HEK293T (cell line): ENCODE measurements around the gene TPRKB.
A peak's percentile ranks its signal among the peaks of the same experiment; 100 is the strongest.
"Not testable (repeated sequence)": the region's sequence is repeated elsewhere in the genome, so short reads cannot be mapped to it uniquely, and the experiment has no call there.

ENCODE experiments used
- CTCF ChIA-PET: fragments of 350-600 bp; formaldehyde crosslinking; extraction: SDS; loops from one replicate; lab custom pipeline; 2021; ENCODE audit warnings: antibody characterized with exemption, inconsistent platforms; lab: Yijun Ruan, JAX
- POLR2A ChIA-PET: fragments of 350-600 bp; formaldehyde crosslinking; extraction: SDS; loops from one replicate; lab custom pipeline; 2020; ENCODE audit warnings: antibody characterized with exemption, inconsistent platforms; lab: Yijun Ruan, JAX
- DNase-seq: peaks from one replicate; pipeline ENCODE4 v3.0.0; 2012; ENCODE audit warnings: mixed read lengths; ENCODE audit errors: extremely low spot score
- ARNT ChIP-seq: fragments of 450-650 bp; IDR thresholded peaks from 2 replicates; pipeline ENCODE4 v1.6.1; 2017; ENCODE audit warnings: mild to moderate bottlenecking
- BHLHE40 ChIP-seq: fragments of 450-650 bp; IDR thresholded peaks from 2 replicates; pipeline ENCODE4 v1.6.1; 2016; ENCODE audit warnings: mild to moderate bottlenecking, moderate library complexity, borderline replicate concordance
- CTBP1 ChIP-seq: fragments of 450-650 bp; IDR thresholded peaks from 2 replicates; pipeline ENCODE4 v1.6.1; 2016; ENCODE audit warnings: borderline replicate concordance
- ELF4 ChIP-seq: fragments of 450-650 bp; IDR thresholded peaks from 2 replicates; pipeline ENCODE4 v1.6.1; 2017; ENCODE audit warnings: antibody characterized with exemption
- FOXA1 ChIP-seq: fragments of 450-650 bp; IDR thresholded peaks from 2 replicates; pipeline ENCODE4 v1.6.1; 2016; ENCODE audit warnings: mild to moderate bottlenecking
- FOXK2 ChIP-seq: fragments of 450-650 bp; IDR thresholded peaks from 2 replicates; pipeline ENCODE4 v1.6.1; 2016; ENCODE audit warnings: mild to moderate bottlenecking
- FOXM1 ChIP-seq: fragments of 450-650 bp; IDR thresholded peaks from 2 replicates; pipeline ENCODE4 v1.6.1; 2017; ENCODE audit warnings: mild to moderate bottlenecking, borderline replicate concordance
- HDGF ChIP-seq: fragments of 450-650 bp; IDR thresholded peaks from 2 replicates; pipeline ENCODE4 v1.6.1; 2017; ENCODE audit warnings: antibody characterized with exemption, borderline replicate concordance
- L3MBTL2 ChIP-seq: fragments of 450-650 bp; conservative IDR thresholded peaks from 2 replicates; pipeline ENCODE4 v1.6.1; 2016; ENCODE audit warnings: mild to moderate bottlenecking
- LEF1 ChIP-seq: fragments of 450-650 bp; IDR thresholded peaks from 2 replicates; pipeline ENCODE4 v1.6.1; 2017; ENCODE audit warnings: mild to moderate bottlenecking, borderline replicate concordance
- NFRKB ChIP-seq: fragments of 450-650 bp; IDR thresholded peaks from 2 replicates; pipeline ENCODE4 v1.6.1; 2016; ENCODE audit warnings: mild to moderate bottlenecking, moderate library complexity
- PKNOX1 ChIP-seq: fragments of 450-650 bp; IDR thresholded peaks from 2 replicates; pipeline ENCODE4 v1.6.1; 2016
- SP1 ChIP-seq: fragments of 450-650 bp; IDR thresholded peaks from 2 replicates; pipeline ENCODE4 v1.6.1; 2017
- SUZ12 ChIP-seq: fragments of 450-650 bp; IDR thresholded peaks from 2 replicates; pipeline ENCODE4 v1.6.1; 2016; ENCODE audit warnings: mild to moderate bottlenecking
- TARDBP ChIP-seq: fragments of 450-650 bp; IDR thresholded peaks from 2 replicates; pipeline ENCODE4 v1.6.1; 2016
- ZNF384 ChIP-seq: fragments of 450-650 bp; IDR thresholded peaks from 2 replicates; pipeline ENCODE4 v1.6.1; 2016

TPRKB gene

GRCh38 chr2:73718421-73718820, 18.7 kb downstream of the TPRKB start:
- DNase-seq = no peak
- TF ChIP-seq L3MBTL2 = no peak
- no peak for TF ChIP-seq CTBP1
- no peak for TF ChIP-seq FOXM1
- no peak for TF ChIP-seq FOXA1
- no peak for TF ChIP-seq TARDBP
- TF ChIP-seq ZNF384 = no peak
- TF ChIP-seq HDGF = no peak
- no peak for TF ChIP-seq BHLHE40
- TF ChIP-seq ELF4 = no peak
- no peak for TF ChIP-seq FOXK2
- no peak for TF ChIP-seq NFRKB
- no peak for TF ChIP-seq LEF1
- no peak for TF ChIP-seq PKNOX1
- no peak for TF ChIP-seq SUZ12
- TF ChIP-seq ARNT = no peak
- TF ChIP-seq SP1 = no peak
- POLR2A ChIA-PET = no interaction called here
- CTCF ChIA-PET = no interaction called here

- POLR2A ChIA-PET, DNase-seq, CTCF ChIA-PET: not testable (repeated sequence)
These were observed 19.4 kb downstream of the TPRKB start for GRCh38 chr2:73717695-73718094.

GRCh38 chr2:73717251-73717606, 19.9 kb downstream of the TPRKB start:
- no peak for DNase-seq
- POLR2A ChIA-PET = no interaction called here
- CTCF ChIA-PET = interaction anchor here (0.6 kb wide), 1 partner anchor 156 kb away, joined by 6 read pairs; no protein-coding TSS in a partner anchor
- TF ChIP-seq PKNOX1 (no peak), SP1 (no peak), ZNF384 (no peak), TARDBP (no peak), LEF1 (no peak), BHLHE40 (no peak), HDGF (no peak), FOXM1 (no peak), ELF4 (no peak), CTBP1 (no peak), FOXA1 (no peak), L3MBTL2 (no peak), FOXK2 (no peak)

- DNase-seq = no peak
- ChIA-PET CTCF (interaction anchor here (0.6 kb wide), 1 partner anchor 157 kb away, joined by 6 read pairs; no protein-coding TSS in a partner anchor), POLR2A (no interaction called here)
- no peak for TF ChIP-seq HDGF
- no peak for TF ChIP-seq ARNT
- no peak for TF ChIP-seq SP1
- peak; percentile 39; the same call in 1 of the 2 replicates for TF ChIP-seq PKNOX1
- TF ChIP-seq SUZ12 = no peak
These were observed 20.4 kb downstream of the TPRKB start for GRCh38 chr2:73716543-73717250.

- POLR2A ChIA-PET = no interaction called here
- CTCF ChIA-PET = no interaction called here
- no peak for TF ChIP-seq TARDBP
- TF ChIP-seq HDGF = no peak
- TF ChIP-seq BHLHE40 = no peak
- no peak for TF ChIP-seq L3MBTL2
- DNase-seq = no peak
These were observed 23.1 kb downstream of the TPRKB start for GRCh38 chr2:73714091-73714490.

- no peak for DNase-seq
- no peak for TF ChIP-seq ELF4
- no peak for TF ChIP-seq HDGF
- TF ChIP-seq L3MBTL2 = no peak
- no peak for TF ChIP-seq SUZ12
- no peak for TF ChIP-seq NFRKB
- no peak for TF ChIP-seq ZNF384
- TF ChIP-seq CTBP1 = no peak
- no peak for TF ChIP-seq FOXK2
- no peak for TF ChIP-seq LEF1
- no peak for TF ChIP-seq FOXM1
- no peak for TF ChIP-seq TARDBP
- no peak for TF ChIP-seq PKNOX1
- no peak for TF ChIP-seq BHLHE40
- TF ChIP-seq ARNT = no peak
- no peak for TF ChIP-seq SP1
- no peak for TF ChIP-seq FOXA1
- POLR2A ChIA-PET = no interaction called here
- CTCF ChIA-PET = no interaction called here
These were observed 28.6 kb downstream of the TPRKB start for GRCh38 chr2:73708527-73708926.
